ENCODE data around the gene PLXDC1.

DNA sequence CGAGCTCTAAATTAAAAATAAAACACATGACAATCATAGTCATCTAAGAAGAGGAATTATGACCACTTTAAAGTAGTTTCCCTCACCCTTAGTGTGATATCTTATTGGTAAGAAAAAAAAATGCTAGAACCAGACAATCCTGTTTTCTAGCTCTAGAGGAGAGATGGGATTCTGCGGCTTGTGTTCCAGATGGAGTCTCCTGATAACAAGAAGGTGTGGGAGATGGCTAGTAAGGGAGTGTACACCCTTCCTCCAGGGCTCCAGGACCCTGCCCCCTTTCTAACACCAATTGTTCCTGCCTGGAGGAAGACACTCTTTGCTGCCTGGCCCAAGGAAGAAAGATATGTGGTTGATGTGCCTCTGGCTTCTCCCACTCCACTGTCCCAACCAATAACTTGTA lies 115.4 kb downstream of the PLXDC1 start:
- no peak for TF ChIP-seq CTCF (IDR thresholded peaks at IDR 0.05; ENCODE audit: low read length)
- TF ChIP-seq EZH2 (optimal IDR thresholded peaks at IDR 0.05; ENCODE audit: low read depth, low read length) = no peak
